Measurements from ENCODE around the gene CACHD1.

GRCh38 chr1:64712049-64712448, 242.1 kb downstream of the CACHD1 start:
- TF ChIP-seq CTCF (IDR thresholded peaks at IDR 0.05) (no peak), POLR2AphosphoS5 (IDR thresholded peaks at IDR 0.05; ENCODE audit: low read depth, low read length) (no peak), SIN3A (IDR thresholded peaks at IDR 0.05; ENCODE audit: borderline replicate concordance, insufficient read depth, low read depth, low read length) (no peak)
